HL-60/S4 treated with retinoic acid at 250 ng/mL for 4 days and 3 days (cell line): Measurements from ENCODE around the gene CNKSR3.

Experiments used
- in situ Hi-C: fragments of 300-500 bp; cut with MboI; formaldehyde crosslinking; loops from 2 replicates; pipeline ENCODE4 v1.7.0; 2022; ENCODE audit warnings: low sequenced_read_pairs

CNKSR3 gene

DNA sequence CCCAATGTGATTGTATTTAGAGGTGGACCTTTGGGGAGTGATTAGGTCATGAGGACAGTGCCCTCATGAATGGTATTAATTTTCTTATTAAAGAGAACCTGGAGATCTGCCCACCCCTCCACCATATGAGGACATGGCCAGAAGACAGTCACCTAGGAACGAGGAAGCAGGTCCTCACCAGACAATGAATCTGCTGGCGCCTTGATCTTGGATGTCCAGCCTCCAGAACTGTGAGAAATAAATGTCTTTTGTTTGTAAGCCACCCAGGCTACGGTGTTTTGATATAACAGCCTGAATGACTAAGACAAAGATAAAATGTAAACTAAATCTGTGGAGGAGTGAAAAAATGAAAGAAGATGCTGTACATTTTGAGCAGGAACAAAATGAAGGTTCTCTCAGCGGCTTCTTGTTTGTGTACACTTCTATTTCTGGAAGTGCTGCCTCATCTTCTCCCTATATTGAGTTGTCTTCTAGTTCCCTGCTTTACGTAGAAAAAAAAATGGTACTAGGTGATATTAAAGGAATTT, 152.4 kb downstream of the CNKSR3 start:
- in situ Hi-C loops = no loop called here

- in situ Hi-C loops = no loop called here
These were observed 153.8 kb downstream of the CNKSR3 start, which contains the start of gene IPCEF1 for GRCh38 chr6:154356690-154357089. IPCEF1 (minus strand) TSS chr6:154356803; CDS start chr6:154265947, 90,856 bp downstream.

DNA sequence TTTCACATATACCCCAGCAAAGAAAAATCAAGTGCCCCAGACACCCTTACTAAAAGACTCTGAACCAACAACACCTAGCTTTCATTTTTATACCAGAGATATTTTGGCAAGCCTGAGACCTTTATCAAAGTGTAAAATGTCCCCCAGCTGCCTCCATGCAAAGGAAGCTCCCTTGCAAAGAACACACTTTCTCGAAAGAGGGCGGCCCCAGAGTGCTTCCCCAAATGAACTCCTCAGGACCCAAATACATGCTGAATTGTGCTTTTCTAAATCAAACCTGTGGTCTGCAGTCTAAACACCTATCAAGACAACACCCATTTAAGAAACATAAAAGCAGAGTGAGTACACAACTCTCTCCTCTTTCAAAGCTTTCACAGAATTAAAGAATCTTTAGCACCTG, 154.4 kb downstream of the CNKSR3 start:
- in situ Hi-C loops = no loop called here

- in situ Hi-C loops = no loop called here
These were observed 156.2 kb downstream of the CNKSR3 start for GRCh38 chr6:154354265-154354777.

DNA sequence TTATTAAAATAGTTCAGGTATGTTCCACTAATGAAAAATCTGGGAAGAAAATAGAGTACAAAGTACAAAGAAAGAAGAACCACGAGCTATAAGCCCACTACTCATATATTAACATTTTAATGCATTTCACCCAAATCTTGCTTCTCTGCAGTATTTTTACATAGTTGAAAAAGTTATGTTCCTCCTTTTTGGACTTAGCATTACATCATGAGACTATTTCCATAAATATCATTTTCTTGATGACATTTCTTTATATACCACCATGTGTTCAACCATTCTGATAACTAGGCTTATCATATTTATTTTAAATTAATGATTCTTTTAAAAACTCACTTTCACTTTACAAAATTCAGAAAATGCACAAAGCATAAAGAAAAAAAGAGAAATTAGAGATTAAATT, 156.9 kb downstream of the CNKSR3 start:
- in situ Hi-C loops = no loop called here

- in situ Hi-C loops = no loop called here
These were observed 157.4 kb downstream of the CNKSR3 start for GRCh38 chr6:154352898-154353585.

- in situ Hi-C loops = no loop called here
These were observed 160.2 kb downstream of the CNKSR3 start for GRCh38 chr6:154350293-154350692.

GRCh38 chr6:154347981-154348380, 162.5 kb downstream of the CNKSR3 start:
- in situ Hi-C loops = no loop called here

DNA sequence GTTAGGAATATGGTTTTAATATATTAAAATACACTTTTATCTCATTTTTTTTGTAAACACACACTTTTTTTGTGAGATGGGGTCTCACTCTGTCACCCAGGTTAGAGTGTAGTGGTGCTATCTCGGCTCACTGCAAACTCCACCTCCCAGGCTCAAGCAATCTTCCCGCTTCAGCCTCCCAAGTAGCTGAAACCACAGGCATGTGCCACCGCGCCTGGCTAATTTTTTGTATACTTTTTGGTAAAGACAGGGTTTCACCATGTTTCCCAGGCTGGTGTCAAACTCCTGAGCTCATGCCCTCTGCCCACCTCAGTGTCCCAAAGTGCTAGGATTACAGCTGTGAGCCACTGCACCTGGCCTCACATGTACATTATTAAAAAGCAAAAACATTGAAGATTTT, 164.7 kb downstream of the CNKSR3 start:
- in situ Hi-C loops = no loop called here

DNA sequence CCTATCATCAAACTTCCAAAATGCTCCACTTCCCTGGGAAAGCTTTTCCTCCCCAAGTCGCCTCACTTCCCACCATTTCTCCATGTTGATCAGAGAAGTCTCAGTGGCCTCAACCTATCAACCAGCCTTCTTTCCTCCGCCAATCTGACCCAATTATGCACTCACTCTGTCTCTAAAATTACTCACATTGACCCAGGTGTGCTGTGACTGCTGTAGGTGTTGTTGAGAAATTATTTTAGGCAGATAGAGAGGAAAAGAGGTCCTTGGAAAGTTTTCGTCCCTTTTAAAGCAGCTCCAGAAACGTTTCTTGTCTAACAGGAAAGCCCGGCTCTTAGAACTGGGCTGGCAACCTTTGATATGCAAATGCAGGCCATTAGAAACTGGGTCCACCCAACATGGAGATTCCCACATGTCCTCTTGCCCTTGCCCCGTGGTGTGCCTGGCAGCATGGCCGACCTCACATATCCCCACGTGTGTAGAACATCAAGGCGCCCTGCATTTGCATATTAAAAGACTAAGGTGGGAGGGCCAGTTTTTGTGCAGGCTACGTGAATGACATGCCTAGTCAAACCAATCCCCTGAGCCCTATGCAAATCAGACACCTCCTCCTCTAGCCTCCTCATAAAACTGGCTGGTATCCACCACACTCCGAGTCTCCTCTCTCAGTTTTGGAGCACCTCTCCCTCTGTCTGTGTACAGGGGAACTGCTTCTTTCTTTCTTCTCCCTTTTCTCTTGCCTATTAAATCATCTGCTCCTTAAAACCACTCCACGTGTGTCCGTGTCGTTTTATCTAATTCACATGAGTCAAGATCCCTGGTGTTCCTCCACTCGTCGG, 166.8 kb downstream of the CNKSR3 start:
- in situ Hi-C loops = no loop called here

- in situ Hi-C loops = no loop called here
These were observed 168.6 kb downstream of the CNKSR3 start for GRCh38 chr6:154341871-154342270.

GRCh38 chr6:154341336-154341735, 169.1 kb downstream of the CNKSR3 start:
- in situ Hi-C loops = no loop called here
